A549 (cell line): ENCODE data around the gene MPHOSPH8. TPM values are rescaled to one million over a fixed set of nuclear protein-coding genes. Genes with fewer than 3 reads are reported as not detected.

ENCODE experiments used
- ATAC-seq, 2 experiments: fragments of 200-7000 bp in 1 of 2; fragments of >200 bp in 1 of 2; cut with Nextera tagmentation in 1 of 2; cut with Tn5 transposase in 1 of 2; 3 replicates each; pipeline versions ENCODE4 v1.8.0 to v1.9.1; 2018 to 2020; ENCODE audit warnings: mild to moderate bottlenecking in 1 of 2, moderate library complexity in 1 of 2
- CTCF ChIA-PET: fragments of 300-600 bp; sonication (Branson Sonifier 250); formaldehyde crosslinking; extraction: SDS; loops from one replicate; lab custom pipeline; 2021; ENCODE audit warnings: antibody characterized with exemption, inconsistent platforms; lab: Yijun Ruan, JAX
- POLR2A ChIA-PET: fragments of 350-600 bp; formaldehyde crosslinking; extraction: SDS; loops from one replicate; lab custom pipeline; 2021; ENCODE audit warnings: antibody characterized with exemption, inconsistent platforms; lab: Yijun Ruan, JAX
- DNase-seq, 2 experiments: peaks; one replicate each; pipeline versions ENCODE4 v3.0.0 to v3.0.0-alpha.2; 2011 to 2016; ENCODE audit warnings: low read depth in 1 of 2, low spot score in 1 of 2
- FAIRE-seq: peaks from 2 replicates; lab custom pipeline; 2011; peaks lifted over from hg19 to GRCh38; lab: Jason Lieb, UNC
- H3K27ac ChIP-seq, 2 experiments: fragments of >200 bp; sonication (Bioruptor Twin); formaldehyde crosslinking; 3 replicates each; pipeline ENCODE4 v1.5.1; 2016 to 2017
- H3K4me1 ChIP-seq: fragments of >200 bp; sonication (Bioruptor Twin); formaldehyde crosslinking; 3 replicates; pipeline ENCODE4 v1.6.1; 2016
- H3K4me2 ChIP-seq: fragments of >200 bp; sonication (Bioruptor Twin); formaldehyde crosslinking; 3 replicates; pipeline ENCODE4 v1.6.1; 2016
- H3K4me3 ChIP-seq: fragments of >200 bp; sonication (Bioruptor Twin); formaldehyde crosslinking; 3 replicates; pipeline ENCODE4 v1.5.1; 2016
- H3K9me3 ChIP-seq: fragments of >200 bp; sonication (Bioruptor Twin); formaldehyde crosslinking; 3 replicates; pipeline ENCODE4 v1.6.1; 2016
- BCL3 ChIP-seq: fragments of >200 bp; sonication (Bioruptor Twin); formaldehyde crosslinking; IDR thresholded peaks from 3 replicates; pipeline ENCODE4 v1.6.1; 2016
- EHF ChIP-seq: fragments of 250-450 bp; sonication (Bioruptor Pico); IDR thresholded peaks from 2 replicates; pipeline ENCODE4 v1.5.0; 2020; ENCODE audit warnings: mild to moderate bottlenecking
- EHMT2 ChIP-seq: fragments of 200-600 bp; sonication (generic); IDR thresholded peaks from 2 replicates; pipeline ENCODE4 v1.6.1; 2016; ENCODE audit warnings: antibody characterized with exemption, low read depth, mild to moderate bottlenecking, moderate library complexity
- EP300 ChIP-seq, 2 experiments: fragments of >200 bp; sonication (Bioruptor Twin); formaldehyde crosslinking; IDR thresholded peaks; 2 replicates in 1 of 2; 3 replicates in 1 of 2; pipeline ENCODE4 v1.6.1; 2016 to 2017
- ESRRA ChIP-seq: fragments of 150-350 bp; IDR thresholded peaks from 2 replicates; pipeline ENCODE4 v1.6.1; 2014; ENCODE audit warnings: mild to moderate bottlenecking, low read length, borderline replicate concordance
- FOSB ChIP-seq: fragments of 250-450 bp; sonication (Bioruptor Pico); IDR thresholded peaks from 2 replicates; pipeline ENCODE4 v1.5.0; 2020; ENCODE audit warnings: mild to moderate bottlenecking, moderate library complexity
- FOXS1 ChIP-seq: fragments of 250-450 bp; sonication (Bioruptor Pico); IDR thresholded peaks from 2 replicates; pipeline ENCODE4 v1.5.0; 2020; ENCODE audit warnings: mild to moderate bottlenecking, moderate library complexity
- GATA3 ChIP-seq: IDR thresholded peaks from 2 replicates; pipeline ENCODE4 v1.6.1; 2012; ENCODE audit warnings: borderline replicate concordance
- HEYL ChIP-seq: fragments of 250-450 bp; sonication (Bioruptor Pico); IDR thresholded peaks from 2 replicates; pipeline ENCODE4 v1.8.0; 2021; ENCODE audit warnings: mild to moderate bottlenecking, moderate library complexity
- HMGXB4 ChIP-seq: fragments of 250-450 bp; sonication (Bioruptor Pico); IDR thresholded peaks from 2 replicates; pipeline ENCODE4 v1.5.0; 2021; ENCODE audit warnings: mild to moderate bottlenecking, moderate library complexity, borderline replicate concordance
- HOXB5 ChIP-seq: fragments of 250-450 bp; sonication (Bioruptor Pico); IDR thresholded peaks from 2 replicates; pipeline ENCODE4 v1.5.0; 2020; ENCODE audit warnings: mild to moderate bottlenecking, moderate library complexity
- KDM1A ChIP-seq: fragments of 200-600 bp; sonication (generic); IDR thresholded peaks from 2 replicates; pipeline ENCODE4 v1.6.1; 2016; ENCODE audit warnings: low read depth, mild to moderate bottlenecking
- MAFK ChIP-seq: fragments of 450-650 bp; IDR thresholded peaks from 2 replicates; pipeline ENCODE4 v1.6.1; 2014; ENCODE audit not compliant: partially characterized antibody
- MAX ChIP-seq: IDR thresholded peaks from 2 replicates; pipeline ENCODE4 v1.6.1; 2012
- MYC ChIP-seq: IDR thresholded peaks from 2 replicates; pipeline ENCODE4 v1.6.1; 2012; ENCODE audit warnings: mild to moderate bottlenecking, inconsistent platforms, low read length, improper control_type of control experiment, borderline replicate concordance
- NPAS2 ChIP-seq: fragments of 250-450 bp; sonication (Bioruptor Pico); IDR thresholded peaks from 2 replicates; pipeline ENCODE4 v1.8.0; 2022; ENCODE audit warnings: mild to moderate bottlenecking, moderate library complexity, borderline replicate concordance
- NR3C1 ChIP-seq: fragments of >200 bp; sonication (Bioruptor Twin); formaldehyde crosslinking; IDR thresholded peaks from 3 replicates; pipeline ENCODE4 v1.6.1; 2017
- PHF8 ChIP-seq: fragments of 200-600 bp; sonication (generic); IDR thresholded peaks from 2 replicates; pipeline ENCODE4 v1.6.1; 2016; ENCODE audit warnings: low read depth, mild to moderate bottlenecking, antibody characterized with exemption, moderate library complexity, borderline replicate concordance
- POLR2A ChIP-seq: IDR thresholded peaks from 2 replicates; pipeline ENCODE4 v1.6.1; 2012; ENCODE audit warnings: mild to moderate bottlenecking, low read length
- RAD21 ChIP-seq, 2 experiments: fragments of >200 bp in 1 of 2; sonication (Bioruptor Twin) in 1 of 2; formaldehyde crosslinking in 1 of 2; IDR thresholded peaks in 1 of 2; conservative IDR thresholded peaks in 1 of 2; 2 replicates in 1 of 2; 3 replicates in 1 of 2; pipeline ENCODE4 v1.6.1; 2012 to 2018; ENCODE audit warnings: inconsistent platforms in 1 of 2
- TFCP2L1 ChIP-seq: fragments of 250-450 bp; sonication (Bioruptor Pico); IDR thresholded peaks from 2 replicates; pipeline ENCODE4 v1.5.0; 2021; ENCODE audit warnings: mild to moderate bottlenecking
- USF2 ChIP-seq: fragments of 450-650 bp; IDR thresholded peaks from 2 replicates; pipeline ENCODE4 v1.6.1; 2014; ENCODE audit warnings: antibody characterized with exemption
- ZC3H11A ChIP-seq: fragments of 450-650 bp; IDR thresholded peaks from 2 replicates; pipeline ENCODE4 v1.6.1; 2014; ENCODE audit warnings: antibody characterized with exemption, mild to moderate bottlenecking
- ZFP36 ChIP-seq: fragments of 450-650 bp; IDR thresholded peaks from 2 replicates; pipeline ENCODE4 v1.6.1; 2014; ENCODE audit warnings: borderline replicate concordance; ENCODE audit not compliant: partially characterized antibody
- WGBS: methylation state at CpG from one replicate; pipeline ENCODE4 v1.1.6; 2017; ENCODE audit errors: missing lambda C conversion rate; 5-methylcytosine and 5-hydroxymethylcytosine counted together
- polyA plus RNA-seq, 4 experiments: library from polyadenylated mRNA; depleted of rRNA in 3 of 4; stranded (reverse); fragments of >200 nt; fragmentation: RNase III in 1 of 4; extraction: RNeasy Plus Mini Kit Qiagen cat#74134 plus additional on column Dnase treatment in 1 of 4; gene quantifications; 2 replicates in 3 of 4; 3 replicates in 1 of 4; pipeline ENCODE4 v1.2.3, GENCODE V29; 2011 to 2017
- TF ChIP-seq, protein P1 (sequence below): fragments of 200-600 bp; sonication (generic); IDR thresholded peaks from 2 replicates; pipeline ENCODE4 v1.6.1; 2016; ENCODE audit warnings: antibody characterized with exemption, mild to moderate bottlenecking, moderate library complexity

The MPHOSPH8 gene
- polyA plus RNA-seq, 2 of the 4 experiments (the other 2 are of a cell fraction), result 15.2 to 16.2 TPM

DNA sequence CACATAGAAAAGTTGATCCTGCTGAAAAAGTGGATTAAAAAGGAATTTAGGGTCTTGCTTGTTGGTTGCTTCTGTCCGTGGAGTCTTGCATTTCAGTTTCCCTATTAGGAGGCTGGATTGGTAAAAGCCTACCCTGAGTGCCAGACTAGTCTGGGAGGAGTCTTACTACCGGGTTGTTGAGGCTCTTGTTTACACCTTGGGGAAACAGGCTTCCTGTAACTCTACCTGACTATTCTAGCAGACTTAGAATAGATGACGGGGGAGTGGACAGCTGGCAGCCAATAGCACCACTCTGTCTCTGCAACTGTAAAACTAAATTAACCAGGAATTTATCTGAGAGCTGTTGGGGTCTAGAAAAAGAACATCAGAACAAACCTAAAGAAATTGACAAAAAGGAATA is 11.3 kb upstream of the MPHOSPH8 start:
- ATAC-seq, result no peak
- CTCF ChIA-PET, result no interaction called here

DNA sequence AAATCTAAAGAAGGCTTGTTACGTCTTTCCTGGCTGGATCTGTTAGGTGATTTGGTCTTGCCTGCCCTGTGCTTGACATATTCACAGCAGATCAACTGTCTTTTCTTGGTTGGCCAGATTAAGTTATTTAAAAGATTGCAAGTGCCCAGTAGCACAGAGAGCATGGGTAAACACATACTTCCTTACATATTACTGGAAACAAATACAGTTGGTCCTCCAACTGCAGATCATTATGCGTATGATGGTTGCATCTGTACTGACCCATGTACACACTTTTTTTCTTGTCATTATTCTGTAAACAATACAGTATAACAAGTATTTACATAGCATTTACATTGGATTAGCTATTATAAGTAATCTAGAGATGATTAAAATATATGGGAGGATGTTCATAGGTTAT is 9.2 kb upstream of the MPHOSPH8 start:
- no peak for DNase-seq
- peaks cover 6% of the 10 kb centered on the region; the same call in 2 of the 3 replicates for H3K4me1 ChIP-seq
- CTCF ChIA-PET, result interaction anchor here (1.2 kb wide), 1 partner anchor 23 kb away, joined by 3 read pairs; no protein-coding TSS in a partner anchor
- WGBS, result 90% methylated on average over 2 of the region's 2 CpGs
- ATAC-seq, result no peak
- TF ChIP-seq USF2 (no peak), EP300 (IDR thresholded peaks at IDR 0.05) (no peak), KDM1A (no peak), HMGXB4 (CRISPR knock-in tag) (no peak), EHMT2 (no peak)
- TF ChIP-seq, all 56 proteins: peak for 0
- POLR2A ChIA-PET, result no interaction called here
- no peak overlapping the region for H3K4me3 ChIP-seq
- H3K9me3 ChIP-seq, result no peaks in the 10 kb centered on the region
- no peak overlapping the region for H3K27ac ChIP-seq
- no peak overlapping the region for H3K4me2 ChIP-seq
- no peak for FAIRE-seq

More for the DNA sequence above, 11.3 kb upstream of the MPHOSPH8 start:
- FAIRE-seq, result no peak
- no peak overlapping the region for H3K27ac ChIP-seq
- H3K4me2 ChIP-seq, result no peak overlapping the region
- H3K9me3 ChIP-seq, result no peaks in the 10 kb centered on the region
- POLR2A ChIA-PET, result no interaction called here
- no peak for TF ChIP-seq HEYL (CRISPR knock-in tag)
- no peak for TF ChIP-seq MAX
- no peak for TF ChIP-seq ZC3H11A
- TF ChIP-seq NR3C1, result no peak
- TF ChIP-seq ZFP36, result no peak
- TF ChIP-seq FOSB (CRISPR knock-in tag), result no peak
- TF ChIP-seq, protein P1, sequence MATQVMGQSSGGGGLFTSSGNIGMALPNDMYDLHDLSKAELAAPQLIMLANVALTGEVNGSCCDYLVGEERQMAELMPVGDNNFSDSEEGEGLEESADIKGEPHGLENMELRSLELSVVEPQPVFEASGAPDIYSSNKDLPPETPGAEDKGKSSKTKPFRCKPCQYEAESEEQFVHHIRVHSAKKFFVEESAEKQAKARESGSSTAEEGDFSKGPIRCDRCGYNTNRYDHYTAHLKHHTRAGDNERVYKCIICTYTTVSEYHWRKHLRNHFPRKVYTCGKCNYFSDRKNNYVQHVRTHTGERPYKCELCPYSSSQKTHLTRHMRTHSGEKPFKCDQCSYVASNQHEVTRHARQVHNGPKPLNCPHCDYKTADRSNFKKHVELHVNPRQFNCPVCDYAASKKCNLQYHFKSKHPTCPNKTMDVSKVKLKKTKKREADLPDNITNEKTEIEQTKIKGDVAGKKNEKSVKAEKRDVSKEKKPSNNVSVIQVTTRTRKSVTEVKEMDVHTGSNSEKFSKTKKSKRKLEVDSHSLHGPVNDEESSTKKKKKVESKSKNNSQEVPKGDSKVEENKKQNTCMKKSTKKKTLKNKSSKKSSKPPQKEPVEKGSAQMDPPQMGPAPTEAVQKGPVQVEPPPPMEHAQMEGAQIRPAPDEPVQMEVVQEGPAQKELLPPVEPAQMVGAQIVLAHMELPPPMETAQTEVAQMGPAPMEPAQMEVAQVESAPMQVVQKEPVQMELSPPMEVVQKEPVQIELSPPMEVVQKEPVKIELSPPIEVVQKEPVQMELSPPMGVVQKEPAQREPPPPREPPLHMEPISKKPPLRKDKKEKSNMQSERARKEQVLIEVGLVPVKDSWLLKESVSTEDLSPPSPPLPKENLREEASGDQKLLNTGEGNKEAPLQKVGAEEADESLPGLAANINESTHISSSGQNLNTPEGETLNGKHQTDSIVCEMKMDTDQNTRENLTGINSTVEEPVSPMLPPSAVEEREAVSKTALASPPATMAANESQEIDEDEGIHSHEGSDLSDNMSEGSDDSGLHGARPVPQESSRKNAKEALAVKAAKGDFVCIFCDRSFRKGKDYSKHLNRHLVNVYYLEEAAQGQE, result no peak
- no peak for TF ChIP-seq MAFK
- TF ChIP-seq, all 56 proteins: peak for 0
- DNase-seq, result no peak
- no peak overlapping the region for H3K4me3 ChIP-seq
- peaks cover 9% of the 10 kb centered on the region; the same call in 2 of the 3 replicates for H3K4me1 ChIP-seq
- WGBS, result 78% methylated on average over 3 of the region's 3 CpGs

DNA sequence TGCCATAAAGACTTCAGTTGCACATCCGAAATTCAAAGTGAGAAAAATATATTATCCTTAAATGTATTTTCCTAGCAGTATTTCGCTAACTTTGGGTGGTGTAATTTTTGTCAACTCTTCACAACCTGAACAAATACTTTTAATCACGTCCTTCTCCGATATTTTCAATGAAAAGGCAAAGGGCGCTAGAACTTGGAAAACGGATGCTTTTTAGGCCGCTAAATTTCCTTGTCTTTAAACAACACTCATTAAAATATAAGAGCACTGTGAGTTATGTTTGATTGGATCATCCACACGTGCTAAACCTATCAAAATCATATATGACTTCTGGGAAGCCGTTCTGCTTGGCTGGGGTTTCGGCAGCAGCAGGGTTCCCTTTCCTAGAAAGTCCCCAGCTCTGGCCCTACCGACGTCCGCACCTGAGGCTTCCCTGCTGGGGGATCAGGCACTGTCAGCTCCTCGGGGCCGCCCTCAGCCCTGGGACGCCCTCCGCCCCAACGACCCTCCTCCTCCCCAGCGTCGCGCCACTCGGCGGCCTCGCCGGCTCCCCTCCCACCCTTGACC is 462 bp upstream of the MPHOSPH8 start:
- no peak for DNase-seq
- no peak for FAIRE-seq
- Histone ChIP-seq H3K4me2 (peak overlapping the region; percentile 87), H3K4me1 (peaks cover 10% of the 10 kb centered on the region; the same call in 1 of the 3 replicates), H3K9me3 (no peaks in the 10 kb centered on the region), H3K4me3 (peak overlapping the region; percentile 93), H3K27ac (peak overlapping the region; percentile 81 to 94)
- WGBS, result 50% methylated on average over 10 of the region's 25 CpGs
- peak in 1 of 2 experiments; percentile 77; a peak in 2 of 6 replicates for ATAC-seq
- POLR2A ChIA-PET, result interaction anchor here (0.6 to 1.7 kb wide), 5 partner anchors 31 to 787 kb away, joined by 3 to 7 read pairs (median 5); partner anchors contain the start of genes PSPC1 and ZMYM5
- CTCF ChIA-PET, result interaction anchor here (0.6 kb wide), 1 partner anchor 154 kb away, joined by 4 read pairs; no protein-coding TSS in a partner anchor
- TF ChIP-seq TFCP2L1 (no peak), BCL3 (no peak), FOXS1 (CRISPR knock-in tag) (no peak), ZC3H11A (no peak), ESRRA (no peak), KDM1A (no peak), EHF (CRISPR knock-in tag) (no peak), NPAS2 (CRISPR knock-in tag) (no peak), PHF8 (peak; percentile 25; the same call in 1 of the 2 replicates), GATA3 (no peak), RAD21 (conservative IDR thresholded peaks at IDR 0.05 in 1 of 2, IDR thresholded peaks at IDR 0.05 in 1 of 2) (no peak), MYC (no peak), POLR2A (peak; percentile 45), HOXB5 (CRISPR knock-in tag) (no peak), MAX (peak; percentile 60)
